Measurements from ENCODE around the gene IFT80.

DNA sequence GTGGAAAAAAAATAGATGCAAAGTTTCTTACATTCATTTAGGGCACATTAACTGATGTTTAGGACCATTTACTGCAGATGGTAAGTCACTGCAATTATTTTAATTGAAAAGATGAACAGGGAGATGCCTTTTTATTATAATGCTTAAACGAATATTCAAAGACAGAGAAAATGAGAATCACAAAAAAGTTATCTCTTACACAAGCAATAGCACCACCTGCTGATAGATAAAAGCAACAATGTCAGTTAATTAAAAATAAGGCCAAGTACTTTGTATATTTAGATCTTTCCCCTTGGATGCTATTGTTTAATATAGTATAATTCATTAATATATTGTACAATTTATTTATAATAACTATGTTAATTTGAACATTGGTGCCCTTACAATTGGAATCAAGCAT, 55.9 kb downstream of the IFT80 start:
- TF ChIP-seq, protein P1, sequence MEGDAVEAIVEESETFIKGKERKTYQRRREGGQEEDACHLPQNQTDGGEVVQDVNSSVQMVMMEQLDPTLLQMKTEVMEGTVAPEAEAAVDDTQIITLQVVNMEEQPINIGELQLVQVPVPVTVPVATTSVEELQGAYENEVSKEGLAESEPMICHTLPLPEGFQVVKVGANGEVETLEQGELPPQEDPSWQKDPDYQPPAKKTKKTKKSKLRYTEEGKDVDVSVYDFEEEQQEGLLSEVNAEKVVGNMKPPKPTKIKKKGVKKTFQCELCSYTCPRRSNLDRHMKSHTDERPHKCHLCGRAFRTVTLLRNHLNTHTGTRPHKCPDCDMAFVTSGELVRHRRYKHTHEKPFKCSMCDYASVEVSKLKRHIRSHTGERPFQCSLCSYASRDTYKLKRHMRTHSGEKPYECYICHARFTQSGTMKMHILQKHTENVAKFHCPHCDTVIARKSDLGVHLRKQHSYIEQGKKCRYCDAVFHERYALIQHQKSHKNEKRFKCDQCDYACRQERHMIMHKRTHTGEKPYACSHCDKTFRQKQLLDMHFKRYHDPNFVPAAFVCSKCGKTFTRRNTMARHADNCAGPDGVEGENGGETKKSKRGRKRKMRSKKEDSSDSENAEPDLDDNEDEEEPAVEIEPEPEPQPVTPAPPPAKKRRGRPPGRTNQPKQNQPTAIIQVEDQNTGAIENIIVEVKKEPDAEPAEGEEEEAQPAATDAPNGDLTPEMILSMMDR (IDR thresholded peaks at IDR 0.05; ENCODE audit: poor library complexity), result peak; percentile 64
- TF ChIP-seq EZH2 (IDR thresholded peaks at IDR 0.05; ENCODE audit: borderline replicate concordance), result no peak
